GM12874 (cell line): ENCODE results near the gene MGST2.

ENCODE experiments used
- TF ChIP-seq, protein P1 (sequence below): IDR thresholded peaks from 2 replicates; pipeline ENCODE4 v1.5.1; 2011; ENCODE audit warnings: low read depth, mild to moderate bottlenecking, control low read depth, low read length, moderate library complexity; ENCODE audit not compliant: insufficient read depth

MGST2 gene

GRCh38 chr4:139685180-139685579, 19.6 kb downstream of the MGST2 start:
- TF ChIP-seq, protein P1, sequence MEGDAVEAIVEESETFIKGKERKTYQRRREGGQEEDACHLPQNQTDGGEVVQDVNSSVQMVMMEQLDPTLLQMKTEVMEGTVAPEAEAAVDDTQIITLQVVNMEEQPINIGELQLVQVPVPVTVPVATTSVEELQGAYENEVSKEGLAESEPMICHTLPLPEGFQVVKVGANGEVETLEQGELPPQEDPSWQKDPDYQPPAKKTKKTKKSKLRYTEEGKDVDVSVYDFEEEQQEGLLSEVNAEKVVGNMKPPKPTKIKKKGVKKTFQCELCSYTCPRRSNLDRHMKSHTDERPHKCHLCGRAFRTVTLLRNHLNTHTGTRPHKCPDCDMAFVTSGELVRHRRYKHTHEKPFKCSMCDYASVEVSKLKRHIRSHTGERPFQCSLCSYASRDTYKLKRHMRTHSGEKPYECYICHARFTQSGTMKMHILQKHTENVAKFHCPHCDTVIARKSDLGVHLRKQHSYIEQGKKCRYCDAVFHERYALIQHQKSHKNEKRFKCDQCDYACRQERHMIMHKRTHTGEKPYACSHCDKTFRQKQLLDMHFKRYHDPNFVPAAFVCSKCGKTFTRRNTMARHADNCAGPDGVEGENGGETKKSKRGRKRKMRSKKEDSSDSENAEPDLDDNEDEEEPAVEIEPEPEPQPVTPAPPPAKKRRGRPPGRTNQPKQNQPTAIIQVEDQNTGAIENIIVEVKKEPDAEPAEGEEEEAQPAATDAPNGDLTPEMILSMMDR = no peak

DNA sequence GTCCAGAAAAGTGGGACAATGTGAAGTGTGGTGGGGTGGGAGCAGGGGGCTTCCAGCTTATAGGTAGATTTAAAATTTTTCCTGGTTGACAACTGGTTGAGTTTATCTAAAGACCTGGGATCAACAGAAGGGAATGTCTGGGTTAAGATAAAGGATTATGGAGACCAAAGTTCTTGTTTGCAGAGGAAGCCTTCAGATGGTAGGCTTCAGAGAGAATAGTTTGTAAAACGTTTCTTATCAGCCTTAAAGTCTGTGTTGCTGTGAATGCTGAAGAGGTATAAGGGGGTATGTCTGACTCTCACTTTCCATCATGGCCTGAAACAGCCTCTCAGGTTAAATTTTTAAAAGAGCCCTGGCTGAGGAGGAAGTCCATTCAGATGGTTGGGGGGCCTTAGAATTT, 20.5 kb downstream of the MGST2 start:
- TF ChIP-seq, protein P1 = no peak

DNA sequence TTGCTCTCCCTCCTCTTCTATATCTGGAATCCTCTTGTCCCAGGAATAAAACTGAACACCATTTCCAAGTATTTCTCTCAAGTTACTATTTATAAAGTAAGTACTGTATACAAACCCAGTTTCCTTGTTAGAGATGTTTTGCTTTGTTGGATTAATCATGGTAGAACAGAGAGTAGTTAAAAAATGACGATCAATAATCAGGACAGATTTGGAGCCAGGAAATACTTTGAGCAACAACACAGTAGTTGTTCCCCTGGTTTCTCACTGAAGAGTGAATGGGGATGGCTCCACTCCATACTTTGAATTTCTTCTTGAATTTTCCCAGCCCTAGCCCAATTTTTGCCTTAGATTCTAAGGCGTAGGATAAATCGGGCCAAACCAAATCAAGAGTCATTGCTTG, 21.4 kb downstream of the MGST2 start:
- TF ChIP-seq, protein P1 = no peak

DNA sequence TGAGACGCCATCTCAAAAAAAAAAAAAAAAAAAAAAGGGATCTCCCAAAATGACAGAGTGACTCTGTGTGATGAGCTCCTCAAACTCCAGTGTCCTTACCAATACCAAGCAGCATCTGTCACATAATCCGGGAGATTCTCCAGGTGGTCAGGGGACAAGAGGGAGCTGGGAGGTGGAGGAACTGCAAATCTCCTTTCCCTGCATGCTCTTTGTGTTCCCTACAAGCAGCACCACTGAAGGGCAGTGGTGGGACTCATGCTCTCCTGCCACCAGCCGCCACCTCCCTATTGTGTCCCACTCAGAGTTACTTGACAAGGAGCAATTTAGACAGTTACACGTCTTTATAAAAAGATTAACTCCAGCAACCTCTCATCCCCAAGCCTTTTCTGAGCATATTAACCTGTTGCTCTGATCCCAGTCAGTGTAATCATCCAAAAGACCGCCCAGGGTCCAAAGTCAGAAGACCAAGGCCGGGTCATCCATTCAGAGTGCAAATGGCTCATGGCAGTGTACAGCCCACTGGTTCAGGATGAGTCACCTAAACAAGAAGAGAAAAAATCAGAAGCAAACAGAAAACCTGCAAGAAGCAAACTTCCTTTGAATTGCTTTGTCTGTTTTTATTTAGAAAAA, 23.6 kb downstream of the MGST2 start:
- TF ChIP-seq, protein P1 = no peak

- TF ChIP-seq, protein P1 = no peak
These were observed 24.8 kb downstream of the MGST2 start for GRCh38 chr4:139690419-139690818.

GRCh38 chr4:139692309-139693012, 26.8 kb downstream of the MGST2 start:
- TF ChIP-seq, protein P1 = peak; percentile 15; the same call in 1 of the 2 replicates

DNA sequence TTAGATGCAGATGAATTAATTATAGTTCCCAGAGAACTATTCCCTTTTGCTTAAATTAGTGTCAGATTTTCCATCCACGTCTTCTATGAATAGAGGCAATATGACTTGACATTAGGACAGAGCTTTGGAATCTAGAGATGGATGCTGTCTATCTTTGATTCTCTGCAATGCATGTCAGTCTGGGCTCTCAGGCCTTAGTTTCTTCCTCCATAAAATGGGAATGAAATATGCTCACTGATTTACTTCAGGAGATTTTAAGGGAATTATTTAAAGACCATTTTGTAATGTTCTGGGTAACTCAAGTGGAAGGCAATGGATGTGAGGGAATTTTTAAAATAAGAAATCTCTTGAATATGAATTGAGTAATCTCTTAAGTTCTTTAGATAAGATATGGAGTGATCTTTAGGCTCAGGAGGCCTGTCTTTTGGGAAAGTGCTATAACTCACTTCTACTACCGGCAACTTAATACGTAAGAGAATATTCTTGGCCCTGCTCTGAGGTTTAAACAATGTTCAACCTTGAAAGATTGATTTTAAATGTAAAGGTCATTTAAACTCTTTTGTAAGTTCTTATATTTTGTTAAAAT, 29.0 kb downstream of the MGST2 start:
- TF ChIP-seq, protein P1 = no peak
